Right lobe of liver (tissue), 6 donors: ENCODE results near the gene SCN5A. TPM values are rescaled to one million over a fixed set of nuclear protein-coding genes. Genes with fewer than 3 reads are reported as not detected.

Experiments used
- ATAC-seq, 4 donors: fragments of 200-7000 bp; cut with Tn5 transposase; one replicate each; pipeline ENCODE4 v1.9.1; 2020; ENCODE audit warnings: mild to moderate bottlenecking in 4 of 4, moderate library complexity in 4 of 4
- DNase-seq, 3 donors: peaks; one replicate each; pipeline ENCODE4 v3.0.0-alpha.2; 2020
- H3K27ac ChIP-seq, 3 donors: fragments of 200-600 bp; one replicate each; pipeline ENCODE4 v1.8.0; 2022
- H3K27me3 ChIP-seq, 2 donors: fragments of 200-600 bp; one replicate each; pipeline ENCODE4 v1.8.0; 2022
- H3K36me3 ChIP-seq, 4 donors: fragments of 200-600 bp; sonication (generic) in 1 of 4; one replicate each; pipeline versions ENCODE4 v1.5.1 to v1.8.0; 2017 to 2022; ENCODE audit warnings: control low read depth in 1 of 4
- H3K4me1 ChIP-seq, 4 donors: fragments of 200-600 bp; sonication (generic) in 1 of 4; one replicate each; pipeline versions ENCODE4 v1.5.1 to v1.8.0; 2017 to 2022; ENCODE audit warnings: control low read depth in 1 of 4
- H3K4me3 ChIP-seq, 3 donors: fragments of 200-600 bp; one replicate each; pipeline ENCODE4 v1.8.0; 2022
- H3K9me3 ChIP-seq, 4 donors: fragments of 200-600 bp; sonication (generic) in 1 of 4; one replicate each; pipeline versions ENCODE4 v1.5.1 to v1.8.0; 2017 to 2022; ENCODE audit warnings: control low read depth in 1 of 4
- CTCF ChIP-seq, 4 donors: fragments of 200-600 bp in 3 of 4; fragments of 450-650 bp in 1 of 4; IDR thresholded peaks; one replicate each; pipeline versions ENCODE4 v1.5.1 to v1.8.0; 2016 to 2022; ENCODE audit warnings: antibody characterized with exemption in 4 of 4, mild to moderate bottlenecking in 2 of 4
- POLR2A ChIP-seq: fragments of 450-650 bp; IDR thresholded peaks from one replicate; pipeline ENCODE4 v1.6.1; 2017; ENCODE audit warnings: antibody characterized with exemption, mild to moderate bottlenecking
- WGBS: methylation state at CpG from one replicate; pipeline ENCODE4 v1.1.6; 2018; ENCODE audit warnings: low coverage, low lambda C conversion rate; ENCODE audit not compliant: insufficient coverage; ENCODE audit errors: missing lambda C conversion rate; 5-methylcytosine and 5-hydroxymethylcytosine counted together
- intact Hi-C, 2 donors: fragments of 100-400 bp; cut with DNase I; formaldehyde crosslinking; loops; one replicate each; pipeline versions ENCODE4 v1.11.2 to v1.14.1; 2022
- total RNA-seq, 6 experiments: library from RNA; depleted of rRNA in 2 of 6; stranded (reverse); fragments of >200 nt in 2 of 6; fragmentation: NEBNext Ultra II Directional in 3 of 6; extraction: Animal tissue kit (Norgen Biotek cat#: 25700) in 3 of 6; gene quantifications; one replicate each; pipeline versions ENCODE4 v1.1.0 to v1.2.4, GENCODE V29; 2016 to 2023
- donor health status: DM: no; HTN: yes; CAD: no.
- donor health status: DM: no; HTN: no; CAD: no.
- donor health status: DM: no; HTN: no; CAD: no.
- donor health status: DM: no; HTN: yes; CAD: no.
- donor health status: DM: no; HTN: yes; CAD: no.

The SCN5A gene
- total RNA-seq, 6 experiments from 2014 or later, result 0.02 TPM; not detected in 5

GRCh38 chr3:38576526-38577370 is 72.7 kb downstream of the SCN5A start:
- TF ChIP-seq POLR2A, result no peak
- no peak for TF ChIP-seq CTCF (IDR thresholded peaks at IDR 0.05)
- WGBS, result 20% methylated on average over 1 of the region's 16 CpGs
- Histone ChIP-seq H3K4me3 (no peak overlapping the region), H3K27ac (no peak overlapping the region), H3K4me1 (no peaks in the 10 kb centered on the region), H3K27me3 (no peaks in the 10 kb centered on the region), H3K9me3 (no peaks in the 10 kb centered on the region), H3K36me3 (no peaks in the 10 kb centered on the region)
- intact Hi-C loops, result no loop called here
- ATAC-seq, result peak in 2 of 4 donors; percentile 6 to 16
- DNase-seq, result no peak

GRCh38 chr3:38576131-38576525 is 73.4 kb downstream of the SCN5A start:
- TF ChIP-seq CTCF (IDR thresholded peaks at IDR 0.05) (no peak), POLR2A (no peak)
- no peaks in the 10 kb centered on the region for H3K4me1 ChIP-seq
- H3K9me3 ChIP-seq, result no peaks in the 10 kb centered on the region
- intact Hi-C loops, result no loop called here
- no peaks in the 10 kb centered on the region for H3K36me3 ChIP-seq
- ATAC-seq (no peak), DNase-seq (no peak)
- no peaks in the 10 kb centered on the region for H3K27me3 ChIP-seq
- H3K4me3 ChIP-seq, result no peak overlapping the region
- no peak overlapping the region for H3K27ac ChIP-seq
- 100% methylated on average over 2 of the region's 5 CpGs for whole genome bisulfite sequencing

GRCh38 chr3:38575279-38575843 is 74.1 kb downstream of the SCN5A start:
- Histone ChIP-seq H3K36me3 (no peaks in the 10 kb centered on the region), H3K27me3 (no peaks in the 10 kb centered on the region), H3K9me3 (no peaks in the 10 kb centered on the region), H3K4me3 (no peak overlapping the region), H3K27ac (no peak overlapping the region), H3K4me1 (no peaks in the 10 kb centered on the region)
- no peak for ATAC-seq
- WGBS, result 77% methylated on average over 5 of the region's 18 CpGs
- peak in 1 of 3 donors; percentile 37 for DNase-seq
- intact Hi-C loops, result no loop called here
- no peak for TF ChIP-seq CTCF (IDR thresholded peaks at IDR 0.05)
- TF ChIP-seq POLR2A, result no peak

GRCh38 chr3:38574411-38575278 is 74.8 kb downstream of the SCN5A start:
- peak in 1 of 4 donors; percentile 35 for ATAC-seq
- Histone ChIP-seq H3K4me1 (no peaks in the 10 kb centered on the region), H3K4me3 (no peak overlapping the region), H3K27me3 (no peaks in the 10 kb centered on the region), H3K27ac (no peak overlapping the region), H3K36me3 (no peaks in the 10 kb centered on the region), H3K9me3 (no peaks in the 10 kb centered on the region)
- 60% methylated on average over 1 of the region's 6 CpGs for WGBS
- no peak for DNase-seq
- intact Hi-C loops, result no loop called here
- no peak for TF ChIP-seq POLR2A
- TF ChIP-seq CTCF (IDR thresholded peaks at IDR 0.05), result no peak
